Fibroblast of lung (primary cell): ENCODE measurements around the gene ERBB4. TPM values are rescaled to one million over a fixed set of nuclear protein-coding genes. Genes with fewer than 3 reads are reported as not detected.

Source experiments
- DNase-seq, 2 donors: peaks; one replicate each; pipeline versions ENCODE4 v3.0.0 to v3.0.0-alpha.2; 2010; ENCODE audit warnings: low read depth in 2 of 2
- H2AFZ ChIP-seq: 2 replicates; pipeline ENCODE4 v1.5.1; 2012; ENCODE audit warnings: low read length, control low read depth, inconsistent platforms
- H3K27ac ChIP-seq: 2 replicates; pipeline ENCODE4 v1.5.1; 2011; ENCODE audit warnings: low read length, control low read depth; ENCODE audit not compliant: insufficient read depth
- H3K27me3 ChIP-seq: 2 replicates; pipeline ENCODE4 v1.5.1; 2011; ENCODE audit warnings: mild to moderate bottlenecking, low read length; ENCODE audit not compliant: control insufficient read depth, insufficient read depth
- H3K36me3 ChIP-seq: 2 replicates; pipeline ENCODE4 v1.5.1; 2011; ENCODE audit warnings: low read length; ENCODE audit not compliant: control insufficient read depth, insufficient read depth
- H3K4me1 ChIP-seq: 2 replicates; pipeline ENCODE4 v1.5.1; 2011; ENCODE audit warnings: low read length; ENCODE audit not compliant: control insufficient read depth, insufficient read depth; ENCODE audit errors: extremely low read depth
- H3K4me2 ChIP-seq: 2 replicates; pipeline ENCODE4 v1.5.1; 2011; ENCODE audit warnings: low read length, control low read depth; ENCODE audit not compliant: insufficient read depth; ENCODE audit errors: extremely low read depth
- H3K4me3 ChIP-seq, 4 experiments: fragments of 200-600 bp in 1 of 4; sonication (generic) in 1 of 4; replicated peaks in 1 of 4; 2 replicates each; pipeline ENCODE4 v1.5.1; 2011 to 2016; ENCODE audit warnings: low read length in 4 of 4, low read depth in 3 of 4, mild to moderate bottlenecking in 3 of 4, control low read depth in 2 of 4, inconsistent platforms in 1 of 4, mixed read lengths in 1 of 4; ENCODE audit not compliant: insufficient read depth in 1 of 4; ENCODE audit errors: control extremely low read depth in 1 of 4
- H3K79me2 ChIP-seq: 2 replicates; pipeline ENCODE4 v1.5.1; 2012; ENCODE audit warnings: mild to moderate bottlenecking, low read length, inconsistent platforms; ENCODE audit not compliant: control insufficient read depth, insufficient read depth
- H3K9ac ChIP-seq: 2 replicates; pipeline ENCODE4 v1.5.1; 2011; ENCODE audit warnings: mild to moderate bottlenecking, low read length, control low read depth; ENCODE audit not compliant: insufficient read depth
- H3K9me3 ChIP-seq: 2 replicates; pipeline ENCODE4 v1.5.1; 2012; ENCODE audit warnings: low read depth, low read length; ENCODE audit not compliant: control insufficient read depth, insufficient read depth
- H4K20me1 ChIP-seq: 2 replicates; pipeline ENCODE4 v1.5.1; 2011; ENCODE audit warnings: low read length; ENCODE audit not compliant: control insufficient read depth, insufficient read depth; ENCODE audit errors: extremely low read depth
- EZH2 ChIP-seq: IDR thresholded peaks from 2 replicates; pipeline ENCODE4 v1.5.1; 2012; ENCODE audit warnings: low read length, control low read depth, mild to moderate bottlenecking; ENCODE audit errors: missing control alignments
- polyA plus RNA-seq, 2 donors: library from polyadenylated mRNA; depleted of rRNA in 1 of 2; stranded (reverse) in 1 of 2; unstranded in 1 of 2; fragments of >200 nt; gene quantifications; 2 replicates each; pipeline ENCODE4 v1.2.1, GENCODE V29; 2011 to 2012; ENCODE audit warnings: missing spikeins in 1 of 2
- total RNA-seq: library from RNA; depleted of rRNA; stranded (reverse); fragments of >200 nt; gene quantifications from 2 replicates; pipeline ENCODE4 v1.2.1, GENCODE V29; 2014
- TF ChIP-seq, protein P1 (sequence below), 2 donors: IDR thresholded peaks in 1 of 2; conservative IDR thresholded peaks in 1 of 2; 1 replicate in 1 of 2; 2 replicates in 1 of 2; pipeline ENCODE4 v1.5.1; 2011 to 2012; ENCODE audit warnings: low read length in 2 of 2, control low read depth in 1 of 2, inconsistent platforms in 1 of 2, low read depth in 1 of 2, mild to moderate bottlenecking in 1 of 2

Gene ERBB4
- total and polyA plus RNA-seq, 2 donors (not counting 1 experiment from before 2014, with no cell fraction given): 0.08 to 0.17 TPM

DNA sequence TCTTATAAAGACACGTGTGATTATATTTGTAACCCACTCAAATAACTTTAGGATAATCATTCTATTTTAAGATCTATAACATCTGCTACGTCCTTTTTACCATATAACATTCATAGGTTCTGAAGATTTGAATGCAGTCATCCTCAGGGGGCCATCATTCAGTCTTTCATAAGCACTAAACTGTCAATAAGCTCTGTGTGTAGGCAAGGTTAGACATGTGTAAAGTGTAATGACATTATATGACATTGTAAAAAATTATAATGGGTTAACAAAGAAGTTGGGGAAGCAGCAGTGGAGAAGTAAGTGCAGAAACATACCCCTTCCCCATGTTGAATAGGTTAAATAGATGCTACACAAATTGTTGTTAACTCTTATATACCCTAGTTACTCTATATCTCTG is 845.9 kb downstream of the ERBB4 start:
- Histone ChIP-seq H3K79me2 (no peaks in the 10 kb centered on the region), H3K27ac (no peak overlapping the region), H3K36me3 (no peaks in the 10 kb centered on the region), H3K4me3 (no peak overlapping the region), H3K9ac (no peak overlapping the region), H3K27me3 (no peaks in the 10 kb centered on the region), H2AFZ (no peak overlapping the region), H3K4me1 (no peaks in the 10 kb centered on the region), H3K9me3 (no peaks in the 10 kb centered on the region), H3K4me2 (no peak overlapping the region), H4K20me1 (no peaks in the 10 kb centered on the region)
- no peak for TF ChIP-seq EZH2
- TF ChIP-seq, protein P1, sequence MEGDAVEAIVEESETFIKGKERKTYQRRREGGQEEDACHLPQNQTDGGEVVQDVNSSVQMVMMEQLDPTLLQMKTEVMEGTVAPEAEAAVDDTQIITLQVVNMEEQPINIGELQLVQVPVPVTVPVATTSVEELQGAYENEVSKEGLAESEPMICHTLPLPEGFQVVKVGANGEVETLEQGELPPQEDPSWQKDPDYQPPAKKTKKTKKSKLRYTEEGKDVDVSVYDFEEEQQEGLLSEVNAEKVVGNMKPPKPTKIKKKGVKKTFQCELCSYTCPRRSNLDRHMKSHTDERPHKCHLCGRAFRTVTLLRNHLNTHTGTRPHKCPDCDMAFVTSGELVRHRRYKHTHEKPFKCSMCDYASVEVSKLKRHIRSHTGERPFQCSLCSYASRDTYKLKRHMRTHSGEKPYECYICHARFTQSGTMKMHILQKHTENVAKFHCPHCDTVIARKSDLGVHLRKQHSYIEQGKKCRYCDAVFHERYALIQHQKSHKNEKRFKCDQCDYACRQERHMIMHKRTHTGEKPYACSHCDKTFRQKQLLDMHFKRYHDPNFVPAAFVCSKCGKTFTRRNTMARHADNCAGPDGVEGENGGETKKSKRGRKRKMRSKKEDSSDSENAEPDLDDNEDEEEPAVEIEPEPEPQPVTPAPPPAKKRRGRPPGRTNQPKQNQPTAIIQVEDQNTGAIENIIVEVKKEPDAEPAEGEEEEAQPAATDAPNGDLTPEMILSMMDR (conservative IDR thresholded peaks at IDR 0.05 in 1 of 2, IDR thresholded peaks at IDR 0.05 in 1 of 2; ENCODE audit: low read depth in 1 of 2, low read length in 2 of 2): no peak
- DNase-seq: no peak

DNA sequence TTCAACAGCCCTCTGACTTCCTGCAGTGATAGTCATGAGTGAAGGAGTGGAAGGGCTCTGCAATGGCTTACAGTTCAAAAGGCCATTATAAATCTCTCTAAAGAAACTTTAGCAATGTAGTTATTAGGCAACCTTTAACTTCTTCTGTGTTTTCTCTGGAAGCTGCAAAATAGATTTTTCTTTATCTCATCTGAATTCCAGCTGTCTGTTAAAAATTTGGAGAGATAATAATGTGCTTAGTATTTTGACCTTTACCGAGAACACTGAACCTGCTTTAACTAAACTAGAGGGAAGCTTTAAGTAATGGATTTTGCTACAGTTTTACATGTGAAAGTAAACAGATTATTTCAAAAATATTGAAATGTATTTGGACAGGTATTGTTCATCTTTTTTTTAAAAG is 847.9 kb downstream of the ERBB4 start:
- H3K36me3 ChIP-seq: no peaks in the 10 kb centered on the region
- TF ChIP-seq, protein P1 (conservative IDR thresholded peaks at IDR 0.05 in 1 of 2, IDR thresholded peaks at IDR 0.05 in 1 of 2; ENCODE audit: low read depth in 1 of 2, low read length in 2 of 2): no peak
- TF ChIP-seq EZH2: no peak
- H3K79me2 ChIP-seq: no peaks in the 10 kb centered on the region
- no peaks in the 10 kb centered on the region for H4K20me1 ChIP-seq
- H3K4me3 ChIP-seq: no peak overlapping the region
- H3K27me3 ChIP-seq: no peaks in the 10 kb centered on the region
- no peak overlapping the region for H3K27ac ChIP-seq
- H2AFZ ChIP-seq: no peak overlapping the region
- no peak overlapping the region for H3K9ac ChIP-seq
- H3K4me2 ChIP-seq: no peak overlapping the region
- H3K4me1 ChIP-seq: no peaks in the 10 kb centered on the region
- H3K9me3 ChIP-seq: no peaks in the 10 kb centered on the region
- DNase-seq: no peak

GRCh38 chr2:211688196-211688595 is 850.4 kb downstream of the ERBB4 start:
- no peaks in the 10 kb centered on the region for H3K27me3 ChIP-seq
- H3K9ac ChIP-seq: no peak overlapping the region
- no peaks in the 10 kb centered on the region for H3K79me2 ChIP-seq
- H4K20me1 ChIP-seq: no peaks in the 10 kb centered on the region
- no peak overlapping the region for H3K27ac ChIP-seq
- H3K36me3 ChIP-seq: no peaks in the 10 kb centered on the region
- H3K4me2 ChIP-seq: no peak overlapping the region
- no peaks in the 10 kb centered on the region for H3K4me1 ChIP-seq
- no peak overlapping the region for H3K4me3 ChIP-seq
- DNase-seq: no peak
- TF ChIP-seq, protein P1 (conservative IDR thresholded peaks at IDR 0.05 in 1 of 2, IDR thresholded peaks at IDR 0.05 in 1 of 2; ENCODE audit: low read depth in 1 of 2, low read length in 2 of 2): no peak
- TF ChIP-seq EZH2: no peak
- no peak overlapping the region for H2AFZ ChIP-seq
- no peaks in the 10 kb centered on the region for H3K9me3 ChIP-seq
